ENCODE results near the gene TMEM79.
A peak's percentile ranks its signal among the peaks of the same experiment; 100 is the strongest.

TMEM79 gene

DNA sequence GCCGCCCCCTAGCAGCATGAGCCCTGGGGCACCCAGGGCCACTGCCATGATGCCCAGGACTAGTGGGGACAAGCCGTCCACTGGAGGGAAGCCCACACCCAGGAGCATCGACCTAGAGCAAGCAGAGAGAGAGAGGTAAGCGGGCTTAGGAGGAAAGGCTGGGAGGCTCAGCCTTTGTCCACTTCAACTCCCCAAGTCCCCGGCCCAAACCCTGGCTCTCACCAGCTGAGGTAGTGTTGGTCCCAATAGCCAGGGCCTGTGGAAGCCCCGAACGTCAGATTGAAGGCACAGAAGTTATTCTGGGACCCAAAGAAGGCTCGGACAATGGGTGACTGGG, 8.9 kb downstream of the TMEM79 start:
- no peak for DNase-seq (ENCODE audit: low spot score)
- in situ Hi-C loops (cut with MboI; ENCODE audit: low pct_unique_long_range_greater_than_20kb, low sequenced_read_pairs, unreplicated experiment) = no loop called here
- TF ChIP-seq, protein P1, sequence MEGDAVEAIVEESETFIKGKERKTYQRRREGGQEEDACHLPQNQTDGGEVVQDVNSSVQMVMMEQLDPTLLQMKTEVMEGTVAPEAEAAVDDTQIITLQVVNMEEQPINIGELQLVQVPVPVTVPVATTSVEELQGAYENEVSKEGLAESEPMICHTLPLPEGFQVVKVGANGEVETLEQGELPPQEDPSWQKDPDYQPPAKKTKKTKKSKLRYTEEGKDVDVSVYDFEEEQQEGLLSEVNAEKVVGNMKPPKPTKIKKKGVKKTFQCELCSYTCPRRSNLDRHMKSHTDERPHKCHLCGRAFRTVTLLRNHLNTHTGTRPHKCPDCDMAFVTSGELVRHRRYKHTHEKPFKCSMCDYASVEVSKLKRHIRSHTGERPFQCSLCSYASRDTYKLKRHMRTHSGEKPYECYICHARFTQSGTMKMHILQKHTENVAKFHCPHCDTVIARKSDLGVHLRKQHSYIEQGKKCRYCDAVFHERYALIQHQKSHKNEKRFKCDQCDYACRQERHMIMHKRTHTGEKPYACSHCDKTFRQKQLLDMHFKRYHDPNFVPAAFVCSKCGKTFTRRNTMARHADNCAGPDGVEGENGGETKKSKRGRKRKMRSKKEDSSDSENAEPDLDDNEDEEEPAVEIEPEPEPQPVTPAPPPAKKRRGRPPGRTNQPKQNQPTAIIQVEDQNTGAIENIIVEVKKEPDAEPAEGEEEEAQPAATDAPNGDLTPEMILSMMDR (IDR thresholded peaks at IDR 0.05; ENCODE audit: extremely low read depth, insufficient read depth, missing control alignments) = no peak

- in situ Hi-C loops (cut with MboI; ENCODE audit: low pct_unique_long_range_greater_than_20kb, low sequenced_read_pairs, unreplicated experiment) = no loop called here
- TF ChIP-seq, protein P1 (IDR thresholded peaks at IDR 0.05; ENCODE audit: extremely low read depth, insufficient read depth, missing control alignments) = no peak
Measured at GRCh38 chr1:156293895-156294294, 9.8 kb downstream of the TMEM79 start.

DNA sequence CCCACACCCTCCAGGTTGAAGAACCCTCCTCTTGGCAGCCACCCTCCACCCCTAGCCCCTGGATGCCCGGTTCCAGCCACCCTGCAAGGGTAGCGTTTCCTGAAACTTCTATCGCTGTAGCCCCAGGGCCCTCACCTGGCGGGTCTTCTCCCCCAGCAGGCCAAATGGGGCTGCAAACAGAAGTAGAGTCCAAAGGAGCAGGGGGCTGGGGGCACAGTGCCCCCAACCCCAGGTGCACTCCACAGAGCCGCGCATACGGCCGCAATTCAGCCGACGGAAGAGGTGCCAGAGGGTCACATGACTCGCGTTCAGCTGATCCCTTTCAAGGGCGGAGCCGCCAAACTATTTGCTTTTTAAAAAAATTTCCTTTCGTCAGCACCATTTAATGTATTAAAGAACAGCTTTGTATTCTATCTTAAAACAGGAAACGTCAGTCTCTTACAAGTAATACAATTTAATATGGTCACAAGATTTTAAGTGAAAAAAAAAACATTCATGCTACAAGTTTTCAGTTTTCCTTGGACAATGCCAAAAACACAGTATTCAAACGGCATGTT, 11.3 kb downstream of the TMEM79 start, which contains the start of gene GLMP:
Gene GLMP, minus strand, starts transcription at position 289 of the 557 bp plus-strand sequence. Its CDS starts 34 bp downstream, at position 255.
- TF ChIP-seq, protein P1 (IDR thresholded peaks at IDR 0.05; ENCODE audit: extremely low read depth, insufficient read depth, missing control alignments) = no peak
- peak; percentile 84 for DNase-seq (ENCODE audit: low spot score)
- in situ Hi-C loops (cut with MboI; ENCODE audit: low pct_unique_long_range_greater_than_20kb, low sequenced_read_pairs, unreplicated experiment) = no loop called here

More at GRCh38 chr1:156293895-156294294, 9.8 kb downstream of the TMEM79 start:
- no peak for DNase-seq (ENCODE audit: low spot score)

DNA sequence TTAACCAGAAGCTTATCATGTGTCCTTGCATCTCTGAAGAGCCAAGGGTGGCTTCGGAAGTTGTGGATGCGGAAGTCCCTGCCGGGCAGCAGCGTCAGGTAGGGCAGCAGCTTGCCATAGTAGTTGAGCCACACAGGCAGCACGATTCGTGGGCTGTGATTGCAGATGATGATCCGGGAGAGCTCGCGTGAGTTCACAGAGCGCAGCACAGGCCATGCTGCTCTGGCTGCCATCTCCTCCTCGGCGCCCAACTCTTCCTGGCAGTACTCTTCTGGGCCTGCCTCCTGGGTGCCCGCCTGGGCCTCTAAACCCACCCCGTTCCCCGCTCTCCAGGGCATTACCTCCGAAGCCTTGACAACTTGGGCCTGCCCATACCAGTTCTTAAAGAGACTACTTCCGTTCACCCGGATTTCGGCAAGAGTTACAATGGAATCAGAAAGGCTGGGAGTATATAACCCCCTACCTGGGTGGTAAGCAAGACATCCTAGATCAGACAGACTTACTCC, 14.8 kb downstream of the TMEM79 start, which contains the start of gene VHLL:
Gene VHLL, minus strand, starts transcription at position 456 of the 506 bp plus-strand sequence. Its CDS starts 118 bp downstream, at position 338.
- TF ChIP-seq, protein P1 (IDR thresholded peaks at IDR 0.05; ENCODE audit: extremely low read depth, insufficient read depth, missing control alignments) = no peak
- DNase-seq (ENCODE audit: low spot score) = no peak
- in situ Hi-C loops (cut with MboI; ENCODE audit: low pct_unique_long_range_greater_than_20kb, low sequenced_read_pairs, unreplicated experiment) = no loop called here

GRCh38 chr1:156303241-156303640, 19.1 kb downstream of the TMEM79 start:
- TF ChIP-seq, protein P1 (IDR thresholded peaks at IDR 0.05; ENCODE audit: extremely low read depth, insufficient read depth, missing control alignments) = no peak
- DNase-seq (ENCODE audit: low spot score) = no peak
- in situ Hi-C loops (cut with MboI; ENCODE audit: low pct_unique_long_range_greater_than_20kb, low sequenced_read_pairs, unreplicated experiment) = no loop called here

- DNase-seq (ENCODE audit: low spot score) = no peak
- TF ChIP-seq, protein P1 (IDR thresholded peaks at IDR 0.05; ENCODE audit: extremely low read depth, insufficient read depth, missing control alignments) = no peak
- in situ Hi-C loops (cut with MboI; ENCODE audit: low pct_unique_long_range_greater_than_20kb, low sequenced_read_pairs, unreplicated experiment) = no loop called here
Measured at GRCh38 chr1:156305215-156305614, 21.1 kb downstream of the TMEM79 start.
